ENCODE results near the gene ST3GAL4. TPM values are rescaled to one million over a fixed set of nuclear protein-coding genes. Genes with fewer than 3 reads are reported as not detected.

The ST3GAL4 gene
- total RNA-seq, 1 experiment from 2014 or later: 17.3 TPM

DNA sequence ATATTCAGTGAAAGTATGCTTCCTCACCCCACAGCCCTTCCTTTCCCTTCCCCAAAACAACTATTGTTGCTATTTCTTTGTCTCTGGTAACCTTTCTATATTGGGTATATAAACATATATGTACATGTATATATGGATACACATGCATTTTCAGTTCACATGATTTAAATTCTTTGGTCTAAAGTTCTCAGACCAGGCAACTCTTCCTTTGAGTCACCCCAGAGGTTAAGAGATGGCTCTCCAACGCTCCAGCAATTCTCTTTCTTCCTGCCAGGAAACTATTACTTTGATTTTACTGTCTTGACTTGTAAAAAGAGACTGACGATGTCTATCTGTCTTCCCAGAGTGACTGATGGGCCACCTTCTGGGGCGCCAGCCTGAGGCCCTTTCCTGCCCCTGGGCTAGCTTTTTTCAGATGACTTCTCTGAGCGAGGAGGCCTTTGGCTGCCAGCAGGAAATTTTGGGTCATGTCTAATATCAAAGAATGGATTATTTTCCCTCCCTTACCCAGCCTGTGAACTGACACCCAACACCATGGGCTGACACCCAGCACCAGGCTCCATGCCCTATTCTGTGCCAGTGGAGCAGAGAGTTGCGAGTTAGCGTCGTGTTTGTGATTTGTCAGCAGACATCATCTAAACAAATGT, 14.4 kb upstream of the ST3GAL4 start (continued):
- TF ChIP-seq, protein P1, sequence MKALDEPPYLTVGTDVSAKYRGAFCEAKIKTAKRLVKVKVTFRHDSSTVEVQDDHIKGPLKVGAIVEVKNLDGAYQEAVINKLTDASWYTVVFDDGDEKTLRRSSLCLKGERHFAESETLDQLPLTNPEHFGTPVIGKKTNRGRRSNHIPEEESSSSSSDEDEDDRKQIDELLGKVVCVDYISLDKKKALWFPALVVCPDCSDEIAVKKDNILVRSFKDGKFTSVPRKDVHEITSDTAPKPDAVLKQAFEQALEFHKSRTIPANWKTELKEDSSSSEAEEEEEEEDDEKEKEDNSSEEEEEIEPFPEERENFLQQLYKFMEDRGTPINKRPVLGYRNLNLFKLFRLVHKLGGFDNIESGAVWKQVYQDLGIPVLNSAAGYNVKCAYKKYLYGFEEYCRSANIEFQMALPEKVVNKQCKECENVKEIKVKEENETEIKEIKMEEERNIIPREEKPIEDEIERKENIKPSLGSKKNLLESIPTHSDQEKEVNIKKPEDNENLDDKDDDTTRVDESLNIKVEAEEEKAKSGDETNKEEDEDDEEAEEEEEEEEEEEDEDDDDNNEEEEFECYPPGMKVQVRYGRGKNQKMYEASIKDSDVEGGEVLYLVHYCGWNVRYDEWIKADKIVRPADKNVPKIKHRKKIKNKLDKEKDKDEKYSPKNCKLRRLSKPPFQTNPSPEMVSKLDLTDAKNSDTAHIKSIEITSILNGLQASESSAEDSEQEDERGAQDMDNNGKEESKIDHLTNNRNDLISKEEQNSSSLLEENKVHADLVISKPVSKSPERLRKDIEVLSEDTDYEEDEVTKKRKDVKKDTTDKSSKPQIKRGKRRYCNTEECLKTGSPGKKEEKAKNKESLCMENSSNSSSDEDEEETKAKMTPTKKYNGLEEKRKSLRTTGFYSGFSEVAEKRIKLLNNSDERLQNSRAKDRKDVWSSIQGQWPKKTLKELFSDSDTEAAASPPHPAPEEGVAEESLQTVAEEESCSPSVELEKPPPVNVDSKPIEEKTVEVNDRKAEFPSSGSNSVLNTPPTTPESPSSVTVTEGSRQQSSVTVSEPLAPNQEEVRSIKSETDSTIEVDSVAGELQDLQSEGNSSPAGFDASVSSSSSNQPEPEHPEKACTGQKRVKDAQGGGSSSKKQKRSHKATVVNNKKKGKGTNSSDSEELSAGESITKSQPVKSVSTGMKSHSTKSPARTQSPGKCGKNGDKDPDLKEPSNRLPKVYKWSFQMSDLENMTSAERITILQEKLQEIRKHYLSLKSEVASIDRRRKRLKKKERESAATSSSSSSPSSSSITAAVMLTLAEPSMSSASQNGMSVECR (CRISPR knock-in tag; IDR thresholded peaks at IDR 0.05; ENCODE audit: borderline replicate concordance): no peak
- TF ChIP-seq, protein P2, sequence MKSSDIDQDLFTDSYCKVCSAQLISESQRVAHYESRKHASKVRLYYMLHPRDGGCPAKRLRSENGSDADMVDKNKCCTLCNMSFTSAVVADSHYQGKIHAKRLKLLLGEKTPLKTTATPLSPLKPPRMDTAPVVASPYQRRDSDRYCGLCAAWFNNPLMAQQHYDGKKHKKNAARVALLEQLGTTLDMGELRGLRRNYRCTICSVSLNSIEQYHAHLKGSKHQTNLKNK (CRISPR knock-in tag; IDR thresholded peaks at IDR 0.05): no peak
- TF ChIP-seq ZNF232 (CRISPR knock-in tag; IDR thresholded peaks at IDR 0.05): no peak

DNA sequence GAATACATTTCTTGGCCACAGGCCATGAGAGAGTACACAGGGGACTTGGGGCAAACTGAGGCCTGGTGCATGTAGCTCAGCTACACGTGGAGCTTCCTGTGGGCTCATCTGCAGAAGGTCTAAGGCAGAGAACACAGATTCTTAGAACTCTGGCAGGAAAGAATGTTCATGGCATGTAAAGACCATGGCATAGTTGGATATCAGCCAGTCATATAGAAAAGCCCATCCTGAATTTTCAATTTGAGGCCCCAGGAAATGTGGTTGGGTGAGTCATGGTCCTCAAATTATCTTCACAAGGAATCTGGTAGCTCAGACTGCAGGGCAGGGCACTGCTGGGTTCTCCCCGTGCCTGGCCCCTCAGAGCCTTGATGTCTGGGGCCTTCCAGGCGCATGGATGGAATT, 13.7 kb upstream of the ST3GAL4 start:
- no peak for ATAC-seq
- Mint-ChIP-seq H3K27ac (0 out of 2 replicates have a peak overlapping the region, but pooled peaks have one; percentile 48), H3K36me3 (peaks cover 19% of the 10 kb centered on the region), H3K27me3 (ENCODE audit: low read depth) (no peaks in the 10 kb centered on the region), H3K9me3 (no peaks in the 10 kb centered on the region), H3K4me1 (peaks cover 36% of the 10 kb centered on the region), H3K4me3 (no peak overlapping the region)
- TF ChIP-seq, protein P3, sequence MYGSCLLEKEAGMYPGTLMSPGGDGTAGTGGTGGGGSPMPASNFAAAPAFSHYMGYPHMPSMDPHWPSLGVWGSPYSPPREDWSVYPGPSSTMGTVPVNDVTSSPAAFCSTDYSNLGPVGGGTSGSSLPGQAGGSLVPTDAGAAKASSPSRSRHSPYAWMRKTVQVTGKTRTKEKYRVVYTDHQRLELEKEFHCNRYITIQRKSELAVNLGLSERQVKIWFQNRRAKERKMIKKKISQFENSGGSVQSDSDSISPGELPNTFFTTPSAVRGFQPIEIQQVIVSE (CRISPR knock-in tag; IDR thresholded peaks at IDR 0.05; ENCODE audit: borderline replicate concordance): no peak
- TF ChIP-seq ATF1 (CRISPR knock-in tag; IDR thresholded peaks at IDR 0.05) (no peak), GRHL2 (CRISPR knock-in tag; IDR thresholded peaks at IDR 0.05; ENCODE audit: insufficient replicate concordance, severe bottlenecking) (no peak), JUN (CRISPR knock-in tag; IDR thresholded peaks at IDR 0.05) (no peak), NR1H2 (CRISPR knock-in tag; IDR thresholded peaks at IDR 0.05) (no peak), NFE2L1 (CRISPR knock-in tag; IDR thresholded peaks at IDR 0.05) (no peak), GABPB1 (CRISPR knock-in tag; IDR thresholded peaks at IDR 0.05) (no peak), TP53 (CRISPR knock-in tag; IDR thresholded peaks at IDR 0.05) (no peak), ZNF416 (CRISPR knock-in tag; IDR thresholded peaks at IDR 0.05) (no peak)
- TF ChIP-seq, protein P4, sequence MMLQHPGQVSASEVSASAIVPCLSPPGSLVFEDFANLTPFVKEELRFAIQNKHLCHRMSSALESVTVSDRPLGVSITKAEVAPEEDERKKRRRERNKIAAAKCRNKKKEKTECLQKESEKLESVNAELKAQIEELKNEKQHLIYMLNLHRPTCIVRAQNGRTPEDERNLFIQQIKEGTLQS (CRISPR knock-in tag; conservative IDR thresholded peaks at IDR 0.05): no peak
- TF ChIP-seq, protein P5, sequence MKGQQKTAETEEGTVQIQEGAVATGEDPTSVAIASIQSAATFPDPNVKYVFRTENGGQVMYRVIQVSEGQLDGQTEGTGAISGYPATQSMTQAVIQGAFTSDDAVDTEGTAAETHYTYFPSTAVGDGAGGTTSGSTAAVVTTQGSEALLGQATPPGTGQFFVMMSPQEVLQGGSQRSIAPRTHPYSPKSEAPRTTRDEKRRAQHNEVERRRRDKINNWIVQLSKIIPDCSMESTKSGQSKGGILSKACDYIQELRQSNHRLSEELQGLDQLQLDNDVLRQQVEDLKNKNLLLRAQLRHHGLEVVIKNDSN (CRISPR knock-in tag; IDR thresholded peaks at IDR 0.05): no peak
- TF ChIP-seq, protein P6, sequence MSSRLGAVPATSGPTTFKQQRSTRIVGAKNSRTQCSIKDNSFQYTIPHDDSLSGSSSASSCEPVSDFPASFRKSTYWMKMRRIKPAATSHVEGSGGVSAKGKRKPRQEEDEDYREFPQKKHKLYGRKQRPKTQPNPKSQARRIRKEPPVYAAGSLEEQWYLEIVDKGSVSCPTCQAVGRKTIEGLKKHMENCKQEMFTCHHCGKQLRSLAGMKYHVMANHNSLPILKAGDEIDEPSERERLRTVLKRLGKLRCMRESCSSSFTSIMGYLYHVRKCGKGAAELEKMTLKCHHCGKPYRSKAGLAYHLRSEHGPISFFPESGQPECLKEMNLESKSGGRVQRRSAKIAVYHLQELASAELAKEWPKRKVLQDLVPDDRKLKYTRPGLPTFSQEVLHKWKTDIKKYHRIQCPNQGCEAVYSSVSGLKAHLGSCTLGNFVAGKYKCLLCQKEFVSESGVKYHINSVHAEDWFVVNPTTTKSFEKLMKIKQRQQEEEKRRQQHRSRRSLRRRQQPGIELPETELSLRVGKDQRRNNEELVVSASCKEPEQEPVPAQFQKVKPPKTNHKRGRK (CRISPR knock-in tag; IDR thresholded peaks at IDR 0.05; ENCODE audit: borderline replicate concordance): no peak
- TF ChIP-seq, protein P7, sequence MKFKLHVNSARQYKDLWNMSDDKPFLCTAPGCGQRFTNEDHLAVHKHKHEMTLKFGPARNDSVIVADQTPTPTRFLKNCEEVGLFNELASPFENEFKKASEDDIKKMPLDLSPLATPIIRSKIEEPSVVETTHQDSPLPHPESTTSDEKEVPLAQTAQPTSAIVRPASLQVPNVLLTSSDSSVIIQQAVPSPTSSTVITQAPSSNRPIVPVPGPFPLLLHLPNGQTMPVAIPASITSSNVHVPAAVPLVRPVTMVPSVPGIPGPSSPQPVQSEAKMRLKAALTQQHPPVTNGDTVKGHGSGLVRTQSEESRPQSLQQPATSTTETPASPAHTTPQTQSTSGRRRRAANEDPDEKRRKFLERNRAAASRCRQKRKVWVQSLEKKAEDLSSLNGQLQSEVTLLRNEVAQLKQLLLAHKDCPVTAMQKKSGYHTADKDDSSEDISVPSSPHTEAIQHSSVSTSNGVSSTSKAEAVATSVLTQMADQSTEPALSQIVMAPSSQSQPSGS (CRISPR knock-in tag; IDR thresholded peaks at IDR 0.05; ENCODE audit: borderline replicate concordance, low read depth): no peak
- DNase-seq (ENCODE audit: low spot score): no peak
- ChIA-PET POLR2A (no interaction called here), CTCF (interaction anchor here (1.0 kb wide), 1 partner anchor 74 kb away, joined by 3 read pairs; no protein-coding TSS in a partner anchor)
